ENCODE results near the gene P2RY13.

- no peak for TF ChIP-seq CTCF (conservative IDR thresholded peaks at IDR 0.05; ENCODE audit: low read length)
- no peak for TF ChIP-seq EZH2phosphoT487 (IDR thresholded peaks at IDR 0.05; ENCODE audit: borderline replicate concordance, low read depth, low read length)
These were observed 6.8 kb downstream of the P2RY13 start for GRCh38 chr3:151322511-151322910.
